NCI-H460 (cell line): ENCODE results near the gene FARSA. TPM values are rescaled to one million over a fixed set of nuclear protein-coding genes. Genes with fewer than 3 reads are reported as not detected.
"Not testable (repeated sequence)": the region's sequence is repeated elsewhere in the genome, so short reads cannot be mapped to it uniquely, and the experiment has no call there.

Experiments used
- DNase-seq: peaks from one replicate; pipeline ENCODE4 v3.0.0-alpha.2; 2016; ENCODE audit warnings: low read depth; ENCODE audit errors: extremely low read depth
- total RNA-seq: library from RNA; depleted of rRNA; stranded (reverse); fragments of >200 nt; shearing (Covaris generic); gene quantifications from 2 replicates; pipeline ENCODE4 v1.2.3, GENCODE V29; 2014

Gene FARSA
- total RNA-seq, 1 experiment from 2014 or later, result 45.7 TPM

GRCh38 chr19:12896460-12896859, 37.1 kb downstream of the FARSA start:
- DNase-seq, result no peak

DNA sequence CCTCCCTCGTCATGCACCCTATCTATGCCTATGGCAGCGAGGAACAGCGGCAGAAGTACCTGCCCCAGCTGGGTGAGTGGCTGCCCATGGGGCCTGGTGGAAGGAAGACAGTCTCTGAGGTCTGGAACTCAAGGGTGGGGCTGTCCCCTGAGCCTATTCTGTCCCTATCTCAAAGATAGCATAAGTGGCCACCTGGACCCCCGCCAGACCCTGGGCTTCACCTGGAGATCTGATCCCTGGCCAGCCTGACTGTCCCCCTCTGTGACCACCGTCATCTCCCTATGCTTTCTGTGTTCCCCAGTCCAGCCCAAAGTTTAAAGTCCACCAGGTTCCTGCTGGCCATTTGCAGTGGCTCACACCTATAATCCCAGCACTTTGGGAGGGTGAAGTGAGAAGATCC, 39.9 kb downstream of the FARSA start:
- no peak for DNase-seq

GRCh38 chr19:12891553-12892021, 41.9 kb downstream of the FARSA start:
- DNase-seq, result no peak

GRCh38 chr19:12890787-12891552, 42.5 kb downstream of the FARSA start, which contains the start of gene GCDH:
Gene GCDH, plus strand, starts transcription at chr19:12891160. Its CDS starts 145 bp downstream, at chr19:12891305.
- DNase-seq, result peak; percentile 97

GRCh38 chr19:12890299-12890786, 43.2 kb downstream of the FARSA start:
- not testable (repeated sequence) for DNase-seq

- DNase-seq, result no peak
Observed at GRCh38 chr19:12888006-12888603, 45.4 kb downstream of the FARSA start.

- DNase-seq, result no peak
Observed at GRCh38 chr19:12886969-12887747, 46.4 kb downstream of the FARSA start, which contains the start of gene KLF1. Gene KLF1, minus strand, starts transcription at chr19:12887201. Its CDS starts 61 bp downstream, at chr19:12887140.

GRCh38 chr19:12886651-12886968, 46.9 kb downstream of the FARSA start:
- no peak for DNase-seq

- DNase-seq, result no peak
Observed at GRCh38 chr19:12885749-12886650, 47.5 kb downstream of the FARSA start.

DNA sequence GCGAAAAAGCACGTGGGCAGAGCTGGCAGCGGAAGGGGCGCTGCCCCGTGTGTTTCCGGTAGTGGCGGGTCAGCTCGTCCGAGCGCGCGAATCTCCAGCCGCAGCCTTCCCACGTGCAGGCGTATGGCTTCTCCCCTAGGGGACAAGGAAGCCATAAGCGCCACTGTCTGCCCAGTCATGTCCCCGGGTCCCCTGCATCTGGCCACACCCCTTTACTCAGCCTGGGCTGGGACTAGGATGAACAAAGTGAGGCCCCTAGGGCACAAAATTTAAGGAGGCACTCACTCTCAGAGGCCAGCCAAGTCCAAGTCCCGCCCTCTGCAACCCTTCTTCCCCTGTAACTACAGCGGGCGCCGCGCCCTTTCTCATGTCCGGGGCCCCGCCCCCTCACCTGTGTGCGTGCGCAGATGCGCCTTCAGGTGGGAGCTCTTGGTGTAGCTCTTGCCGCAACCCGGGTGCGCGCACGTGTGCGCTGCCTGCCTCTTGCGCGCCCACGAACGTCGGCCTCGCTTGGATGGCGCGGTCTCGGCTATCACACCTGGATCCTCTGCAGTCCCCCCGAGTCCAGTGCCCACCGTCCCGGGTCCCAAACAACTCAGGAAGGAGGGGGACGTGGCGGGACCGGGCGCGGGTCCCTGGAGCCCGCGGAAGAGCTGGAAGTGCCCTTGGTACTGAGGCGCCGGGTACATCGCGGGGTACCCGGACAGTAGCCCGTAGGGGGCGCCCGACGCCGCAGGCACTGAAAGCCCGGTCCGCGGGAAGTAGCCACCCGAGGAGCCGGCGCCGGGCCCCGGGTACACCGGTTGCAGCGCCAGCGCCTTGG, 48.4 kb downstream of the FARSA start:
- DNase-seq, result peak; percentile 39

- no peak for DNase-seq
Observed at GRCh38 chr19:12884627-12884925, 48.9 kb downstream of the FARSA start.

- DNase-seq, result no peak
Observed at GRCh38 chr19:12884202-12884601, 49.3 kb downstream of the FARSA start.

DNA sequence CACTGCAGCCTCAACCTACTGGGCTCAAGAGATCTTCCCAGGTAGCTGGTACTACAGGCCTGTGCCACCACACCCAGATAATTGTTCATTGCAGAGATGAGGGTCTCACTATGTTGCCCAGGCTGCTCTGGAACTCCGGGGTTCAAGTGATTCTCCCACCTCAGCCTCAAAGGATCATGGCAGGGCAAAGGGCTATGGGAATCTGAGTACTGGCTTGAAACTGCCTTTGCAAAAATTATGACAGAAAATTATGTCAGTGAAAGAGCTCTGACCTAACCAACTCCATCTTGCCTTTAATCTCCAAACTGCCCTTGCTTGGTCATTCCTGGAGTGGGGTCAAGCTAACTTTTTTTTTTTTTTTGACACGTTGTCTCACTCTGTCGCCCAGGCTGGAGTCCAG, 50.9 kb downstream of the FARSA start:
- DNase-seq, result no peak

- peak; percentile 77 for DNase-seq
Observed at GRCh38 chr19:12881172-12881808, 52.2 kb downstream of the FARSA start, which contains the start of gene DNASE2. Gene DNASE2, minus strand, starts transcription at chr19:12881449. Its CDS starts 74 bp downstream, at chr19:12881375.

DNA sequence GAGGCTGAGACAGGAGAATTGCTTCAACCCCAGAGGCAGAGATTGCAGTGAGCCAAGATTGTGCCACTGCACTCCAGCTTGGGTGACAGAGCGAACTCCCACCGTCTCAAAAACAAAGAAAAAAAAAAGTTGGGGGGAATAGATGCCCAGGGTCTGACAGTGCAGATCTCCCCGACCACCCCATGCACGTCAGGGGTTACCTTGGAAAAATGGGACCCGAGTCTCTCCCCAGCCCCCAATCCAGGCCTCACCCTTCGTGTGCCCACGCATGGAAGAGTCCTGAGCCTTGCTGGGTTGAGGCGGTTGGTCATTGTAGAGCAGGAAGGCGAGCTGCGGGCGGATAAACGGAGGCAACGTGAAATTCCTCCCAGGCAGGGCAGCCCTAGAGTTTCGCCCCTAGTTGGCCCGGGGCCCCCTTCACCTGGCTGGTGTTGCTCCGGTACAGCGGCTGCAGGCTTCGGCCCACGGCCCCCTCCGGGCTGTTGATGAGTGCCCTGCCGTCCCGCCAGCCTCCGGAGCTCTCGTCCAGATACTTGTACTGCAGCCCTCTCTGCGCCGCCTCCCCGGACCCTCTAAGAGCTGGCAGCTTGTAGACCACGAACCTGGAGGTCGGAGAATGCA, 52.9 kb downstream of the FARSA start:
- no peak for DNase-seq

DNA sequence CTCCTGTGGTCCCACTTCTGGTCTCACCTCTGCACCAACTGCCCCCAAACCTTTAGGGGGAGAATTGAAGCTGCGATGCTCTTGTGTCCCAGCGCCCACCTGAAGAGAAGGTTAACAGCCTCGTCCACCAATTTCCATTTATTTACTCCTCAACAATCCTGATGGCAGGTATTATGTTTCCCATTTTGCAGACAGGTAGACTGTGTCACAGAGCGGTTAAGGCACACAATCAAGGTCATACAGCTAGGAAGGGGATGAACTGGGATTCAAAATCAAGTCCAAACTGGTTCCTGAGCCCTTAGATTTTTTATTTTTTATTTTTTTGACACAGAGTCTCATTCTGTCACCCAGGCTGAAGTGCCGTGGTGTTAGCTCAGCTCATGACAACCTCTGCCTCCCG, 58.4 kb downstream of the FARSA start:
- DNase-seq, result no peak

DNA sequence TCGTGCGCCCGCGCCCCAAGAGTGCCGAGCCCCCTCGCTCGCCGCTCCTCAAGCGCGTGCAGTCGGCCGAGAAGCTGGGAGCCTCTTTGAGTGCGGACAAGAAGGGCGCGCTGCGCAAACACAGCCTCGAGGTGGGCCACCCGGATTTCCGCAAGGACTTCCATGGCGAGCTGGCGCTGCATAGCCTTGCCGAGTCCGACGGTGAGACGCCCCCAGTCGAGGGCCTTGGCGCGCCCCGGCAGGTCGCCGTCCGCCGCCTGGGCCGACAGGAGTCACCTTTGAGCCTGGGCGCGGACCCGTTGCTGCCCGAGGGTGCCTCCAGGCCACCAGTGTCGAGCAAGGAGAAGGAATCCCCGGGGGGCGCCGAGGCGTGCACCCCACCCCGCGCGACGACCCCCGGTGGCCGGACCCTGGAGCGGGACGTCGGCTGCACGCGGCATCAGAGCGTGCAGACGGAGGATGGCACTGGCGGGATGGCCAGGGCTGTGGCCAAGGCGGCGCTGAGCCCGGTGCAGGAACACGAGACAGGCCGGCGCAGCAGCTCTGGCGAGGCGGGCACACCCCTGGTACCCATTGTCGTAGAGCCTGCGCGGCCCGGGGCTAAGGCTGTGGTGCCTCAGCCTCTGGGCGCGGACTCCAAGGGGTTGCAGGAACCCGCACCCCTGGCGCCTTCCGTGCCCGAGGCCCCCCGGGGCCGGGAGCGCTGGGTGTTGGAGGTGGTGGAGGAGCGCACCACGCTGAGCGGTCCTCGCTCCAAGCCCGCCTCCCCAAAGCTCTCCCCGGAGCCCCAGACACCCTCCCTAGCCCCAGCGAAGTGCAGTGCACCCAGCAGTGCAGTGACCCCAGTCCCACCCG, 59.4 kb downstream of the FARSA start:
- no peak for DNase-seq
